Fibroblast of the aortic adventitia (primary cell): Measurements from ENCODE around the gene PCDHGC3. TPM values are rescaled to one million over a fixed set of nuclear protein-coding genes. Genes with fewer than 3 reads are reported as not detected.

Experiments
- DNase-seq: peaks from one replicate; pipeline ENCODE4 v3.0.0-alpha.2; 2010; ENCODE audit warnings: low read depth
- H3K4me3 ChIP-seq: 2 replicates; pipeline ENCODE4 v1.5.1; 2011; ENCODE audit warnings: low read depth, mild to moderate bottlenecking, control low read depth, low read length, moderate library complexity
- CTCF ChIP-seq: IDR thresholded peaks from 2 replicates; pipeline ENCODE4 v1.5.1; 2011; ENCODE audit warnings: mild to moderate bottlenecking, low read length, control low read depth, inconsistent platforms; ENCODE audit not compliant: insufficient read depth
- total RNA-seq: library from RNA; depleted of rRNA; stranded (reverse); fragments of >200 nt; gene quantifications from 2 replicates; pipeline ENCODE4 v1.2.3, GENCODE V29; 2012; ENCODE audit warnings: low replicate concordance

Gene PCDHGC3
- total RNA-seq, 1 donor, result 97.7 TPM

GRCh38 chr5:141484641-141485311 lies 9.0 kb downstream of the PCDHGC3 start, which contains the start of gene PCDHGC4:
Gene PCDHGC4, plus strand, starts transcription at chr5:141485030. Its CDS starts 144 bp downstream, at chr5:141485174.
- no peak for DNase-seq
- TF ChIP-seq CTCF, result no peak
- H3K4me3 ChIP-seq, result peak within 1 kb of the TSS; percentile 9

GRCh38 chr5:141485321-141486055 lies 9.7 kb downstream of the PCDHGC3 start:
- no peak overlapping the region for H3K4me3 ChIP-seq
- no peak for DNase-seq
- TF ChIP-seq CTCF, result no peak

- no peak overlapping the region for H3K4me3 ChIP-seq
- no peak for DNase-seq
- no peak for TF ChIP-seq CTCF
Measured at GRCh38 chr5:141486091-141486490, 10.3 kb downstream of the PCDHGC3 start.

GRCh38 chr5:141487131-141487530 lies 11.4 kb downstream of the PCDHGC3 start:
- no peak overlapping the region for H3K4me3 ChIP-seq
- no peak for TF ChIP-seq CTCF
- no peak for DNase-seq

- no peak for TF ChIP-seq CTCF
Measured at GRCh38 chr5:141488591-141489561, 13.1 kb downstream of the PCDHGC3 start, which contains the start of gene PCDHGC5. Gene PCDHGC5, plus strand, starts transcription at chr5:141489081. Its CDS starts 160 bp downstream, at chr5:141489241.

GRCh38 chr5:141489841-141490240 lies 14.1 kb downstream of the PCDHGC3 start:
- no peak for TF ChIP-seq CTCF
- no peak for DNase-seq
- no peak overlapping the region for H3K4me3 ChIP-seq

More at GRCh38 chr5:141488591-141489561, 13.1 kb downstream of the PCDHGC3 start, which contains the start of gene PCDHGC5:
- DNase-seq, result peak; percentile 67
- H3K4me3 ChIP-seq, result peak within 1 kb of the TSS; percentile 25
